Measurements from ENCODE around the gene GSDMA.
A peak's percentile ranks its signal among the peaks of the same experiment; 100 is the strongest.
"Not testable (repeated sequence)": the region's sequence is repeated elsewhere in the genome, so short reads cannot be mapped to it uniquely, and the experiment has no call there.

Gene GSDMA

GRCh38 chr17:39939588-39940419 is 23.0 kb upstream of the GSDMA start:
- H3K4me1 Mint-ChIP-seq (ENCODE audit: low read depth): peaks cover 17% of the 10 kb centered on the region
- no peaks in the 10 kb centered on the region for H3K36me3 Mint-ChIP-seq (ENCODE audit: low read depth)
- DNase-seq: no peak
- no peaks in the 10 kb centered on the region for H3K27me3 Mint-ChIP-seq
- no peaks in the 10 kb centered on the region for H3K9me3 Mint-ChIP-seq
- H3K27ac Mint-ChIP-seq: peak overlapping the region; percentile 65
- no peak overlapping the region for H3K4me3 Mint-ChIP-seq

GRCh38 chr17:39943702-39944392 is 19.0 kb upstream of the GSDMA start:
- Mint-ChIP-seq H3K4me3 (no peak overlapping the region), H3K27me3 (no peaks in the 10 kb centered on the region), H3K9me3 (no peaks in the 10 kb centered on the region), H3K4me1 (ENCODE audit: low read depth) (peaks cover 29% of the 10 kb centered on the region), H3K36me3 (ENCODE audit: low read depth) (no peaks in the 10 kb centered on the region), H3K27ac (no peak overlapping the region)
- no peak for DNase-seq

GRCh38 chr17:39944393-39944711 is 18.5 kb upstream of the GSDMA start:
- Mint-ChIP-seq H3K4me1 (ENCODE audit: low read depth) (peaks cover 28% of the 10 kb centered on the region), H3K9me3 (no peaks in the 10 kb centered on the region), H3K36me3 (ENCODE audit: low read depth) (no peaks in the 10 kb centered on the region), H3K27ac (no peak overlapping the region), H3K27me3 (no peaks in the 10 kb centered on the region), H3K4me3 (no peak overlapping the region)
- no peak for DNase-seq

GRCh38 chr17:39946551-39947330 is 16.1 kb upstream of the GSDMA start:
- H3K4me3 Mint-ChIP-seq: no peak overlapping the region
- H3K27me3 Mint-ChIP-seq: no peaks in the 10 kb centered on the region
- no peak for DNase-seq
- H3K9me3 Mint-ChIP-seq: no peaks in the 10 kb centered on the region
- peaks cover 15% of the 10 kb centered on the region for H3K4me1 Mint-ChIP-seq (ENCODE audit: low read depth)
- no peaks in the 10 kb centered on the region for H3K36me3 Mint-ChIP-seq (ENCODE audit: low read depth)
- H3K27ac Mint-ChIP-seq: no peak overlapping the region

GRCh38 chr17:39948489-39948828 is 14.3 kb upstream of the GSDMA start:
- H3K27me3 Mint-ChIP-seq; DNase-seq; H3K27ac Mint-ChIP-seq; H3K36me3 Mint-ChIP-seq (ENCODE audit: low read depth); H3K9me3 Mint-ChIP-seq; H3K4me3 Mint-ChIP-seq: not testable (repeated sequence)
- H3K4me1 Mint-ChIP-seq (ENCODE audit: low read depth): peaks cover 22% of the 10 kb centered on the region

- H3K27me3 Mint-ChIP-seq: no peaks in the 10 kb centered on the region
- no peak overlapping the region for H3K27ac Mint-ChIP-seq
- DNase-seq: no peak
- H3K4me1 Mint-ChIP-seq (ENCODE audit: low read depth): peaks cover 25% of the 10 kb centered on the region
- no peak overlapping the region for H3K4me3 Mint-ChIP-seq
- H3K9me3 Mint-ChIP-seq: no peaks in the 10 kb centered on the region
- no peaks in the 10 kb centered on the region for H3K36me3 Mint-ChIP-seq (ENCODE audit: low read depth)
These were observed 13.8 kb upstream of the GSDMA start for GRCh38 chr17:39949028-39949427.

- H3K4me3 Mint-ChIP-seq: no peak overlapping the region
- no peaks in the 10 kb centered on the region for H3K9me3 Mint-ChIP-seq
- peaks cover 25% of the 10 kb centered on the region for H3K4me1 Mint-ChIP-seq (ENCODE audit: low read depth)
- H3K27me3 Mint-ChIP-seq: no peaks in the 10 kb centered on the region
- no peak overlapping the region for H3K27ac Mint-ChIP-seq
- no peaks in the 10 kb centered on the region for H3K36me3 Mint-ChIP-seq (ENCODE audit: low read depth)
- no peak for DNase-seq
These were observed 11.9 kb upstream of the GSDMA start for GRCh38 chr17:39950871-39951348.

GRCh38 chr17:39951924-39952679 is 10.7 kb upstream of the GSDMA start:
- peak overlapping the region; percentile 72 for H3K27ac Mint-ChIP-seq
- no peak for DNase-seq

GRCh38 chr17:39952680-39953470 is 9.9 kb upstream of the GSDMA start:
- Mint-ChIP-seq H3K36me3 (ENCODE audit: low read depth) (no peaks in the 10 kb centered on the region), H3K4me1 (ENCODE audit: low read depth) (peaks cover 20% of the 10 kb centered on the region), H3K4me3 (peak overlapping the region; percentile 76), H3K27ac (peak overlapping the region; percentile 81), H3K9me3 (no peaks in the 10 kb centered on the region), H3K27me3 (no peaks in the 10 kb centered on the region)
- peak; percentile 86 for DNase-seq

More at GRCh38 chr17:39951924-39952679, 10.7 kb upstream of the GSDMA start:
- Mint-ChIP-seq H3K27me3 (no peaks in the 10 kb centered on the region), H3K36me3 (ENCODE audit: low read depth) (no peaks in the 10 kb centered on the region), H3K9me3 (no peaks in the 10 kb centered on the region), H3K4me1 (ENCODE audit: low read depth) (peaks cover 25% of the 10 kb centered on the region), H3K4me3 (peak overlapping the region; percentile 58)

GRCh38 chr17:39953471-39953888 is 9.3 kb upstream of the GSDMA start:
- H3K27me3 Mint-ChIP-seq: no peaks in the 10 kb centered on the region
- H3K36me3 Mint-ChIP-seq (ENCODE audit: low read depth): no peaks in the 10 kb centered on the region
- peaks cover 16% of the 10 kb centered on the region for H3K4me1 Mint-ChIP-seq (ENCODE audit: low read depth)
- peak overlapping the region; percentile 81 for H3K27ac Mint-ChIP-seq
- H3K9me3 Mint-ChIP-seq: no peaks in the 10 kb centered on the region
- peak overlapping the region; percentile 76 for H3K4me3 Mint-ChIP-seq
- DNase-seq: no peak

- H3K27ac Mint-ChIP-seq: peak overlapping the region; percentile 55
- no peaks in the 10 kb centered on the region for H3K9me3 Mint-ChIP-seq
- peaks cover 16% of the 10 kb centered on the region for H3K4me1 Mint-ChIP-seq (ENCODE audit: low read depth)
- no peaks in the 10 kb centered on the region for H3K36me3 Mint-ChIP-seq (ENCODE audit: low read depth)
- no peaks in the 10 kb centered on the region for H3K27me3 Mint-ChIP-seq
- no peak for DNase-seq
- no peak overlapping the region for H3K4me3 Mint-ChIP-seq
These were observed 7.9 kb upstream of the GSDMA start for GRCh38 chr17:39954876-39955275.

- no peaks in the 10 kb centered on the region for H3K9me3 Mint-ChIP-seq
- no peaks in the 10 kb centered on the region for H3K36me3 Mint-ChIP-seq (ENCODE audit: low read depth)
- peaks cover 16% of the 10 kb centered on the region for H3K4me1 Mint-ChIP-seq (ENCODE audit: low read depth)
- H3K4me3 Mint-ChIP-seq: no peak overlapping the region
- H3K27ac Mint-ChIP-seq: no peak overlapping the region
- no peaks in the 10 kb centered on the region for H3K27me3 Mint-ChIP-seq
- DNase-seq: no peak
These were observed 7.0 kb upstream of the GSDMA start for GRCh38 chr17:39955726-39956225.

GRCh38 chr17:39960524-39961041 is 2.2 kb upstream of the GSDMA start:
- H3K27ac Mint-ChIP-seq: no peak overlapping the region
- peaks cover 34% of the 10 kb centered on the region for H3K4me1 Mint-ChIP-seq (ENCODE audit: low read depth)
- H3K27me3 Mint-ChIP-seq: no peaks in the 10 kb centered on the region
- no peaks in the 10 kb centered on the region for H3K9me3 Mint-ChIP-seq
- no peak for DNase-seq
- H3K36me3 Mint-ChIP-seq (ENCODE audit: low read depth): no peaks in the 10 kb centered on the region
- H3K4me3 Mint-ChIP-seq: no peak overlapping the region

Data from activated T-cell treated with anti-CD3 and anti-CD28 coated beads, Interleukin-2, amount 50 U/mL, for 24 hours (primary cell).